Heart right ventricle (tissue), 16 donors: ENCODE data around the gene HOATZ. TPM values are rescaled to one million over a fixed set of nuclear protein-coding genes. Genes with fewer than 3 reads are reported as not detected.
A peak's percentile ranks its signal among the peaks of the same experiment; 100 is the strongest.

Experiments
- ATAC-seq, 8 donors: fragments of 200-7000 bp; cut with Tn5 transposase; one replicate each; pipeline ENCODE4 v1.9.1; 2020; ENCODE audit warnings: mild to moderate bottlenecking in 8 of 8, moderate library complexity in 8 of 8, moderate number of reproducible peaks in 1 of 8
- DNase-seq, 2 donors: peaks; one replicate each; pipeline ENCODE4 v3.0.0-alpha.2; 2020
- H3K27ac ChIP-seq, 10 donors: fragments of 200-600 bp; sonication (generic) in 2 of 10; one replicate each; pipeline versions ENCODE4 v1.5.0 to v1.8.0; 2020 to 2022; ENCODE audit warnings: mild to moderate bottlenecking in 3 of 10
- H3K27me3 ChIP-seq, 7 donors: fragments of 200-600 bp; one replicate each; pipeline ENCODE4 v1.8.0; 2021 to 2022; ENCODE audit warnings: mild to moderate bottlenecking in 2 of 7
- H3K36me3 ChIP-seq, 9 donors: fragments of 200-600 bp; sonication (generic) in 1 of 9; one replicate each; pipeline versions ENCODE4 v1.5.0 to v1.8.0; 2020 to 2022; ENCODE audit warnings: mild to moderate bottlenecking in 2 of 9
- H3K4me1 ChIP-seq, 9 donors: fragments of 200-600 bp; sonication (generic) in 1 of 9; one replicate each; pipeline versions ENCODE4 v1.5.0 to v1.8.0; 2020 to 2022; ENCODE audit warnings: mild to moderate bottlenecking in 4 of 9
- H3K4me3 ChIP-seq, 10 donors: fragments of 200-600 bp; sonication (generic) in 2 of 10; one replicate each; pipeline versions ENCODE4 v1.5.0 to v1.8.0; 2020 to 2022; ENCODE audit warnings: mild to moderate bottlenecking in 7 of 10, moderate library complexity in 2 of 10
- H3K9me3 ChIP-seq, 11 donors: fragments of 200-600 bp in 10 of 11; sonication (generic) in 2 of 11; one replicate each; pipeline versions ENCODE4 v1.5.0 to v1.8.0; 2013 to 2022; ENCODE audit warnings: mild to moderate bottlenecking in 2 of 11, control low read depth in 1 of 11, moderate library complexity in 1 of 11
- CTCF ChIP-seq, 9 donors: fragments of 200-600 bp; sonication (generic) in 2 of 9; IDR thresholded peaks; one replicate each; pipeline versions ENCODE4 v1.5.0 to v1.8.0; 2021 to 2022; ENCODE audit warnings: antibody characterized with exemption in 9 of 9, mild to moderate bottlenecking in 5 of 9, moderate library complexity in 1 of 9
- WGBS, 2 donors: extraction: QIAGEN DNeasy Blood & Tissue Kit; methylation state at CpG; one replicate each; pipeline ENCODE4 v1.1.7; 2013; ENCODE audit warnings: inconsistent platforms in 1 of 2; 5-methylcytosine and 5-hydroxymethylcytosine counted together
- intact Hi-C, 10 donors: fragments of 100-400 bp; cut with DNase I; formaldehyde crosslinking; loops; one replicate each; pipeline versions ENCODE4 v1.11.1 to v1.14.2; 2022
- polyA plus RNA-seq, 2 donors: library from polyadenylated mRNA; stranded (reverse); fragments of 200-250 nt; gene quantifications; one replicate each; pipeline ENCODE4 v1.2.3, GENCODE V29; 2013
- total RNA-seq, 10 donors: library from RNA; stranded (reverse); fragmentation: NEBNext Ultra II Directional in 3 of 10; extraction: Animal tissue kit (Norgen Biotek cat#: 25700) in 3 of 10; gene quantifications; one replicate each; pipeline versions ENCODE4 v1.2.1 to v1.2.4, GENCODE V29; 2021 to 2023
- donor health status: Arrhythmogenic right ventricular cardiomyopathy.
- donor health status: ischemic (EF 13 %, LVEDD 7.1; RV severe dilation, severe dysfunction).
- donor health status: healthy with polysubstance abuse.
- donor health status: DM: no; HTN: yes; CAD: no.
- donor health status: DM: no; HTN: no; CAD: no.
- donor health status: ischemic (EF 25% LVEDD 6.9; RV normal size, moderate dysfunction).
- donor health status: ischemic (EF 25% LVEDD 5.7; RV mildly dilated, moderate dysfunction).
- donor health status: healthy.
- donor health status: DM: yes; HTN: yes; CAD: no.
- donor health status: Ischemic cardiomyopathy.
- donor health status: ischemic (EF 35%, LVEDD 5.7; RV mildly dilated, moderate dysfunction).
- donor health status: nonischemic (EF 11% LVEDD 7.7; RV severe dilation, severe dysfunction).
- donor health status: DM: yes; HTN: yes; CAD: no.
- donor health status: PGD.
- donor health status: ischemic (EF 29% LVEDD 5.4; RV normal size, mild dysfunction).
- donor health status: nonischemic (EF 23%, LVEDD 6.1; RV moderate dilation, normal function).

Gene HOATZ
- total and polyA plus RNA-seq, 12 donors = not detected

- ATAC-seq (no peak), DNase-seq (no peak)
- 79 to 83% methylated on average over 4 of the region's 4 CpGs for WGBS, 2 donors
- no peak overlapping the region for H3K27ac ChIP-seq
- no peak for TF ChIP-seq CTCF (IDR thresholded peaks at IDR 0.05)
- intact Hi-C loops = no loop called here
- no peak overlapping the region for H3K4me3 ChIP-seq
- no peaks in the 10 kb centered on the region for H3K36me3 ChIP-seq
- no peaks in the 10 kb centered on the region for H3K9me3 ChIP-seq
- peaks cover 0 to 26% (median 15%) of the 10 kb centered on the region in 9 donors for H3K4me1 ChIP-seq
- H3K27me3 ChIP-seq = no peaks in the 10 kb centered on the region
Observed at GRCh38 chr11:111577821-111578220, 63.2 kb downstream of the HOATZ start.

- TF ChIP-seq CTCF (IDR thresholded peaks at IDR 0.05) = no peak
- no peak for ATAC-seq
- Histone ChIP-seq H3K27me3 (no peaks in the 10 kb centered on the region), H3K4me3 (no peak overlapping the region), H3K36me3 (no peaks in the 10 kb centered on the region), H3K9me3 (no peaks in the 10 kb centered on the region), H3K27ac (no peak overlapping the region), H3K4me1 (no peaks in the 10 kb centered on the region)
- intact Hi-C loops = no loop called here
- 96 to 100% methylated on average over 1 of the region's 1 CpG for WGBS, 2 donors
- DNase-seq = no peak
Observed at GRCh38 chr11:111581341-111581740, 66.8 kb downstream of the HOATZ start.

GRCh38 chr11:111582163-111582562 is 67.6 kb downstream of the HOATZ start:
- intact Hi-C loops = no loop called here
- TF ChIP-seq CTCF (IDR thresholded peaks at IDR 0.05) = no peak
- no peak overlapping the region for H3K4me3 ChIP-seq
- no peaks in the 10 kb centered on the region for H3K27me3 ChIP-seq
- DNase-seq (no peak), ATAC-seq (peak in 1 of 8 donors; percentile 8)
- H3K27ac ChIP-seq = no peak overlapping the region
- H3K9me3 ChIP-seq = no peaks in the 10 kb centered on the region
- no peaks in the 10 kb centered on the region for H3K36me3 ChIP-seq
- H3K4me1 ChIP-seq = no peaks in the 10 kb centered on the region

GRCh38 chr11:111582881-111583280 is 68.3 kb downstream of the HOATZ start:
- peaks cover 0 to 2% (median 0%) of the 10 kb centered on the region in 11 donors for H3K9me3 ChIP-seq
- H3K27me3 ChIP-seq = no peaks in the 10 kb centered on the region
- intact Hi-C loops = no loop called here
- no peaks in the 10 kb centered on the region for H3K36me3 ChIP-seq
- H3K27ac ChIP-seq = no peak overlapping the region
- DNase-seq (no peak), ATAC-seq (no peak)
- TF ChIP-seq CTCF (IDR thresholded peaks at IDR 0.05) = no peak
- WGBS, 2 donors = 66% methylated on average over 4 of the region's 4 CpGs
- no peaks in the 10 kb centered on the region for H3K4me1 ChIP-seq
- no peak overlapping the region for H3K4me3 ChIP-seq
